Skeletal muscle satellite cell (primary cell): ENCODE measurements around the gene PRPF8.
A peak's percentile ranks its signal among the peaks of the same experiment; 100 is the strongest.

Experiments
- H3K27me3 ChIP-seq: 2 replicates; pipeline ENCODE4 v1.7.0; 2013; ENCODE audit warnings: low read length; ENCODE audit not compliant: control insufficient read depth, insufficient read depth
- H3K36me3 ChIP-seq: 2 replicates; pipeline ENCODE4 v1.7.0; 2013; ENCODE audit warnings: mild to moderate bottlenecking, control low read depth, low read length; ENCODE audit not compliant: insufficient read depth
- H3K4me1 ChIP-seq: 2 replicates; pipeline ENCODE4 v1.7.0; 2013; ENCODE audit warnings: low read length; ENCODE audit not compliant: control insufficient read depth, insufficient read depth
- H3K4me2 ChIP-seq: 2 replicates; pipeline ENCODE4 v1.7.0; 2013; ENCODE audit warnings: mild to moderate bottlenecking, low read length
- H3K4me3 ChIP-seq: 2 replicates; pipeline ENCODE4 v1.7.0; 2013; ENCODE audit warnings: low read length
- H3K9ac ChIP-seq: 2 replicates; pipeline ENCODE4 v1.7.0; 2013; ENCODE audit warnings: mild to moderate bottlenecking, low read depth, low read length, moderate library complexity
- H3K9me3 ChIP-seq: replicated peaks from 2 replicates; pipeline ENCODE4 v1.7.0; 2013; ENCODE audit warnings: mild to moderate bottlenecking, control low read depth, low read length

Gene PRPF8

DNA sequence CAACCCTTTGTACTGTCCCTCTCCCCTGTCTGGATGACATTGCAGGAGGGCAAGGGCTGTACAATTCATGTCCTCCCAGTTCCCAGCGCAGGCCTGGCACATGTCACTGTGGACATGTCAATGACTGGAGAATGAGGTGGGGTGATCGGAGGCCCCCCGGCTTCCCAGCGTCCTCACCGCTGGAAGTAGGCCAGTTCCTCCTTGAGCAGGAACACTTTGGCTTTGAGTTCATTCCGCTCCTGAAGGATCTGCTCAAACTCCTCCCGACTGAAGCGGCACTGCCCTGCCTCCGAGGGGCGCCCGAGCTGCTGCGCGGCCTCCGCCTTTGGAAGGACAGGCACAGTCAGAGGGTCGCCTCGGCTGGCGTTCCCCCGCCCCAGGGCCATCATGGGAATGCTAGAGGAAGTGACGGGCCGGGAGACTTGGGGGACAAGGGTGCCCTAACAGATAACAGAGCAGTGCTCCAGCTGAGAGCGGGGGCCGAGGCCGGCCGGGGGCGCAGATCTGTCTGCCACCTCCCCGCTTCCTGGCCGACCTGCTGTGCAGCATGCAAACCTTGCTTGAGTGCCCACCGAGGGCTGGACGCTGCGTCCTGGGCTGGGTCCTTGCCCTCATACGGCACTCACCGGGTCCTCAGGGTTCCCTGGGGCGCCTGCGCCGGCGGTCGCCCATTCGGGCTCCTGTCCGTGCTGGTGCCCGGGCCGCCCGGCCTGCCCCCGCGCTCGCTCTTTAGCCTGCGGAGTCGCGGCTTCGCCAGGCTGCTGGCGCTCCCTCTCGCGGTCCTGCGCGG, 36.3 kb downstream of the PRPF8 start:
- H3K36me3 ChIP-seq, result peaks cover 32% of the 10 kb centered on the region
- H3K4me1 ChIP-seq, result peaks cover 35% of the 10 kb centered on the region
- H3K9me3 ChIP-seq, result no peaks in the 10 kb centered on the region
- peak overlapping the region; percentile 68 for H3K9ac ChIP-seq
- H3K4me3 ChIP-seq, result peak overlapping the region; percentile 76
- H3K4me2 ChIP-seq, result peak overlapping the region; percentile 99
- H3K27me3 ChIP-seq, result no peaks in the 10 kb centered on the region

DNA sequence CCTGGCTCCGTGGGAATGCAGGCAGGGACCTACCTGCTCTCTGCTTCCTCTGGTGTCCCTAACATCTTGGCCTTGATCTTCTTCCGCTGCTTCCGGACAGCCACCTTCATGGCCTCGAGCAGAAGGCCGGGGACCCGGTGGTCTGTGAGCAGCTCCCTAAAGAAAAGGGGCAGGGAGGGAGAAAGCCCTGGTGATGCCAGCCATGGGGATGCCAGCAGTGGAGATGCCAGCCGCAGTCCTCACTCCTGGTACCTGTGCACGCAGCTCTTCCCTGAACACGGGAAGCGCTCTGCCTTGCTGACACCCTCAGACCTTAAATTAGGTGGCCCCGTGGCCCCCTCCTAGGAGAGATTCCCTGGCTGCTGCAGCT, 36.9 kb downstream of the PRPF8 start:
- Histone ChIP-seq H3K9me3 (no peaks in the 10 kb centered on the region), H3K4me1 (peaks cover 36% of the 10 kb centered on the region), H3K36me3 (peaks cover 26% of the 10 kb centered on the region), H3K27me3 (no peaks in the 10 kb centered on the region), H3K4me2 (peak overlapping the region; percentile 99), H3K4me3 (no peak overlapping the region), H3K9ac (no peak overlapping the region)

DNA sequence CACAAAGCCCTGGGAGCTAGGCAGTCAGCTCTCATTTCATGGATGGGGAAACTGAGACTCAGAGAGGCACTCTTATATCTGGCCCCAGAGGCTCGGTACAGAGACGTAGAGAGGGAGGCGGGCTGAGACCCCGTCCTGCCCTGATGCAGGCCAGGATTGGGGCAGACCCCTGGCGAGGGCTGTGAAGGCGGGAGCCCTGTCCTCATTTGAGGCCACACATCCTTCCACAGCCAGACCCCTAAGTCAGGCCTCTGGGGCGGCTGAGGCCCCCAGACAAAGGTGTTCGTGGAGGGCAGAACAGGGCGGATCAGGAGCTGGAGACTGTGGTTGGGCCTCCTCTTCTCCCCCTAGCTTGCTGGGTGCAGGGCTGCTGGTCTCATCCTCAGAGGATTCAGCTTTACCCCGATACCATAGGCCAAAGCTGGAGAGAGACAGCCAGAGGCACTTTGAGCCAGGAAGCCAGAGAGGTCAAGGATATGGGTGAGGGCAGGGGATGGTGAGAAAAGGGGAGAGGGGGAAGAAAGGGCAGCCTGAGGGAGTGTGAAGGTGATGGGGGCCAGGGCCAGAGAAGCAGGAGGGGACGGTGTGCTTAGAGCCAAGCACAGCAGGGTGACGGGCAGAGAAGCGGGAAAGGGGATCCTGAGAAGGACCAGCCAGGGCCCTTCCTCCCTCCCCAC, 38.3 kb downstream of the PRPF8 start:
- Histone ChIP-seq H3K9ac (no peak overlapping the region), H3K27me3 (no peaks in the 10 kb centered on the region), H3K36me3 (peaks cover 12% of the 10 kb centered on the region), H3K4me3 (no peak overlapping the region), H3K4me2 (no peak overlapping the region), H3K9me3 (no peaks in the 10 kb centered on the region), H3K4me1 (peaks cover 36% of the 10 kb centered on the region)

DNA sequence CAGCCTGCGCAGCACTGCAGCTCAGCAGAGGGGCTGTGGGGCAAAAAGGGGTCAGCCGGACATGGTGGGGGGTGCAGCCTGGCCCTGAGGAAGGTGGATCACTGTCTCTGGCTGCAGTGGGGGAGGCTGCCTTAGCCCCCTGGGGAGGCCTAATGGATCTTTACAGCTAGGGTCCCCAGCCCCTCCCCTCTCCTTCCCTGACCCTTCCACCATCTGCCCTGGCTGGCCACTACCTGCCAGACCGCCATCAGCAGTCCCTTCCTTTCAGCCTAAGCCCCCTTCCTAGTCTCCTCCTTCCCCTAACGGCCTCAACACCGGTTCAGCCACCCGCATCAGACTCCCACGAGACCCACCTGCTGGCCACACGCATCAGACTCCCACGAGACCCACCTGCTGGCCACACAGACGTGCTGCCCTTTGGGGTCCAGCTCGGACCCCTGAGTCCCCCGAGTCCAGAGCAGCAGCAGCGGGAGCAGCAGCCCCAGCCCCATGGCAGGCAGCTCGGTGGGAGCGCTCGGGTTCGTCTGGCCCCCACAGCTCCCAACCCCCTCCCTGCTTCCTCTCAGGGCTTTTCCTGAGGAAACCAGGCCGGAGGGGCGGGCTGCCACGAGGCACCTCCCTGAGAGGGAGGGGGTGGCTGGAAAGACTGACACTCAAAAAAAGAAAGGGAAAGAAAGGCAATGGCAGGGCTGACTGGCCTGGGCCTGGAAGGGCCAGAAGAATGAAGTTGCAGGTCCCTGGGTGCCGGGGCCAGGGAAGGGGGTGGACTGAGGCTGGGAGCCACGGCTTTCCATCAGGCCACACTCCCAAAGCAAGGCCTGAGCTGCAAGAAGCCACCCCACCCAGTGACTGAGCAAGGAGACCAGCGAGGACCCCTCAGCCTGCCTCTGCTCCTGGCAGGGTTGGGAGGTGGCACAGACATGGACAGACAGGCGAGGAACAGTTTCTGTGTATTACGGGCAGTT, 39.2 kb downstream of the PRPF8 start, which contains the start of gene SCARF1:
Gene SCARF1, minus strand, starts transcription at position 526 of the 965 bp plus-strand sequence. Its CDS starts 35 bp downstream, at position 491.
- Histone ChIP-seq H3K27me3 (peaks cover 3% of the 10 kb centered on the region), H3K9me3 (no peaks in the 10 kb centered on the region), H3K4me3 (no peak within 1 kb of the TSS), H3K36me3 (peaks cover 3% of the 10 kb centered on the region), H3K4me1 (peaks cover 33% of the 10 kb centered on the region), H3K4me2 (no peak within 1 kb of the TSS), H3K9ac (no peak within 1 kb of the TSS)

DNA sequence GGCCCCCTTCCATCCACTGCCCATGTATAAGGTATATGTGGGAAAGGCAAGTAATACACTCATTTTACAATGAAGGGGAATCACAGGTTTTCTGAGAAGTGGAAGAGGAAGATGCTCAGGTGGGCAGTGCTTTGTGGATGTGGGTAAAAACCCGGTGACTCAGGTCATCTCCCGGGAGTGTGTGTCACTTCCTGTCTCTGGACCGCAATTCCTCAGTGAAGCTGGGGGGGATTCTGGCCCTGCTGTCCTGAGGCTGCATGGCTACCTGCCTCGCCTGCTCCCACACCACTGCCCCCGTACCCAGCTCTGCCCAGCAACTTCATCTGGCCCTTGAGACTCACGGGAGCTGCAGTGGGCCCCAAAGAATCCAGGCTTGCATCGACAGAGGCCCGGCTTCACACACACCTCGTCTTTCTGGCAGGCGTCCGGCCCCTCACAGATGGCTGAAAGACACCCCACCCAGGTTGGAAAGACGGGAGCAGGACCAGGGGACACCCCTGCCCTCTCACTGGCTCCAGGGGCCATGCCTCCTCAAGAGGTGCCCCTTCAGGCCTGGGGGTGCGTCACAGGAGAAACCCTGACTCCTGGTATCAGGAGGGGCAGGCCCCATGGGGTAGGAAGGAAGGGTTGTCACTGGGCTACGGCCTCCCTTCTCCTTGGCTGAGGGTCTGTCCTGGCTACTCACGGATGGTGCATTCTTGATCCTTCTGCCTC, 40.0 kb downstream of the PRPF8 start:
- Histone ChIP-seq H3K9ac (no peak overlapping the region), H3K4me2 (no peak overlapping the region), H3K36me3 (no peaks in the 10 kb centered on the region), H3K9me3 (no peaks in the 10 kb centered on the region), H3K4me1 (peaks cover 25% of the 10 kb centered on the region), H3K4me3 (no peak overlapping the region), H3K27me3 (peaks cover 4% of the 10 kb centered on the region)

DNA sequence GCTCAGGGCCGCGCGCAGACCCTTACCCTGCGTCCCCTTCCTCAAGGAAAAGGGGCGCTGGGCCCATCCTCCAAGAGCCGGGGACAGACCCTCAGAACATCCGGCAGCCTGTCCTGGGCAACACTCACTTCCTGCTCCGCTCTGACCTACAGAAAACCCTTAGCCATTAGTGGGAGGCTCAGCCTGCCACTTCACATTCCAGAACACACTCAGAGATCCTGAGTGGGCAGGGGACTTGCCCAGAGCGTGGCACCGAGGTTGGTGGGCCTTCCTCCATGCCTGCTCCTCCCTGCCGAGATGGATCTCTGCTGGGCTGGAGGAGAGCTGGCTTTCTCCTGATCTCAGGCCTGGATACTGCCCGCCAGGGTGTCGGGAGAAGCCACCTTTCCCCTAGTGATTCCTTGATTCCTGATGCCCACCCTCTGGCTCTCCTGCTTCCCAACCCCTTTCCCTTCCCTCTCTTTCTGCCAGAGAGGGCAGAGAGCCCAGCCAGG, 40.6 kb downstream of the PRPF8 start:
- H3K36me3 ChIP-seq, result no peaks in the 10 kb centered on the region
- peaks cover 4% of the 10 kb centered on the region for H3K27me3 ChIP-seq
- H3K4me3 ChIP-seq, result peak overlapping the region; percentile 66
- H3K4me1 ChIP-seq, result peaks cover 23% of the 10 kb centered on the region
- H3K9me3 ChIP-seq, result no peaks in the 10 kb centered on the region
- H3K4me2 ChIP-seq, result peak overlapping the region; percentile 93
- peak overlapping the region; percentile 43 for H3K9ac ChIP-seq

DNA sequence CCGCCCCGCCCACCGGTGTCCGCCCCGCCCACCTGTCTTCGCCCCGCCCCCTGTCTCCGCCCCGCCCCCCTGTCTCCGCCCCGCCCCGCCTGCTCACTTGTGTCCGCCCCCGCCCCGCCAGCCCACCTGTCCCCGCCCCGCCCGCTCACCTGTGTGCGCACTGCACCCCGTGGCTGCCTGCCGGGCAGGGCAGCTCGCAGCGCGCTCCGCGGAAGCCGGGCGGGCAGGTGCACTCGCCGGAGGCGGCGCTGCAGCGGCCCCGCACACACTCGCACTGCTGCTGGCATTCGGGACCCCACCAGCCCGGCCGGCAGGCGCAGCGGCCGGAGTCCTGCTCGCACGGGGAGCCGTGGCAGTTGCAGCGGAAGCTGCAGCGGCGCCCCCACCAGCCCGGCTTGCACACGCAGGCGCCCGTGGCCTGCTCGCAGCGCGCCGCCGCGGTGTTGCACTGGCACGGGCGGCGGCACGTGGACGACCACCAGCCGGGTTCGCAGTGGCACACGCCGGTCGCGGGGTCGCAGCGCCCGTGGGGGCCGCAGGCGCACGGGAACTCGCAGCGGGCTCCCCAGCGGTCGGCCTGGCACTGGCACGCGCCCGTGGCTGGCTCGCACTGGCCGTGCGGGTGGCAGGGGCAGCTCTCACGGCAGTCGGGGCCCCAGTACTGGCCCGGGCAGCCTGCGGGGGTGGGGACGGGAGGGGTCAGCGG, 41.2 kb downstream of the PRPF8 start:
- peaks cover 4% of the 10 kb centered on the region for H3K27me3 ChIP-seq
- H3K4me3 ChIP-seq, result peak overlapping the region; percentile 66
- peak overlapping the region; percentile 43 for H3K9ac ChIP-seq
- H3K4me2 ChIP-seq, result peak overlapping the region; percentile 93
- peaks cover 21% of the 10 kb centered on the region for H3K4me1 ChIP-seq
- no peaks in the 10 kb centered on the region for H3K36me3 ChIP-seq
- no peaks in the 10 kb centered on the region for H3K9me3 ChIP-seq

DNA sequence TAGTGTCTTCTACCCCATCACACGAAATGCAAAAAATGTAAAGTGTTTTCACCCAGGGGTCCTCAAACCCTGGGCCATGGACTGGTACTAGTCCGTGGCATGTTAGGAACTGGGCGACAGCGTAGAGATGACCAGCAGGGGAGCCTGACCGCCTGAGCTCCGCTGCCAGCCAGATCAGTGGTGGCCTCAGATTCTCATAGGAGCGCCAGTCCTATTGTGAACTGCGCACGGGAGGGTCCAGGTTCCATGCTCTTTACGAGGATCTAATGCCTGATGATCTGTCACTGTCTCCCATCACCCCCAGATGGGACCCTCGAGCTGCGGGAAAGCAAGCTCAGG, 43.6 kb downstream of the PRPF8 start:
- Histone ChIP-seq H3K4me1 (peaks cover 14% of the 10 kb centered on the region), H3K36me3 (no peaks in the 10 kb centered on the region), H3K9ac (no peak overlapping the region), H3K27me3 (peaks cover 7% of the 10 kb centered on the region), H3K4me3 (no peak overlapping the region), H3K4me2 (no peak overlapping the region), H3K9me3 (no peaks in the 10 kb centered on the region)

DNA sequence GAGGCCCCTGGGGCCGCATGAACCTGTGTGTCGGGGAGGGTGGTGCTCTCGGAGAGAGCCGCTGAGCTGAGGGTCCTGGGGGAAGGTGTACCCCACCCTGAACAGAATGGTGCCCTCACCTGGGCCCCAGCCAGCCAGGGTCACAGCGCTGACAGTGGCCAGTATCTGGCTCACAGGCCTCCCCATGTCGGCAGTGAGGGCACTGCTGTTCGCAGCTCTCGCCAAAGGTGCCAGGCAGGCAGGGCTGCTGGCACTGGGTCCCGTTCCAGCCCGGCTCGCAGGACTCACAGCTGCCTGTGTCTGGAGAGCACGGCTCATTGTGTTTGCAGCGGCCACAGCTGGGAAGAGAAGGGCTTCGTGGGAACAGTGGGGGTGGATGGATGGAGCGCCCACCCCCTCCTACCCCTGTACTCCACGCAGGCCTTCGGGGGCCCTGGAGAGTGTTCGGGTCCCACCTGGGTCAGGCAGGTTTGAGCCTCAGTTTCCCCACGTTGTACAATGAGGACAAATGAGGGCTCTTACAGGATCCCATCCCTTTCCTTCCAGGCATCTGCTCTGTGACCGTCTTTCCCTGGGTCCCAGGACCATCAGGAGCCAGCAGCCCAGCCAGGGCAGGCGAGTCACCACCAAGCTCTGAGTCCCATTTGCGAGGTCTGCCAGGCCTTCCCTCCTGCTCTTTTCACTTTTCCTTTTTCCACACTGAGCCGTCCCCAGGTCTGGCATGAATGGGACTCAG, 44.2 kb downstream of the PRPF8 start:
- Histone ChIP-seq H3K4me2 (no peak overlapping the region), H3K9me3 (no peaks in the 10 kb centered on the region), H3K27me3 (peaks cover 7% of the 10 kb centered on the region), H3K4me3 (no peak overlapping the region), H3K9ac (no peak overlapping the region), H3K36me3 (no peaks in the 10 kb centered on the region), H3K4me1 (peaks cover 14% of the 10 kb centered on the region)
